Measurements from ENCODE around the gene PTPRN2.
"Not testable (repeated sequence)": the region's sequence is repeated elsewhere in the genome, so short reads cannot be mapped to it uniquely, and the experiment has no call there.

PTPRN2 gene

GRCh38 chr7:157926107-157926506 is 661.5 kb downstream of the PTPRN2 start:
- no peak for DNase-seq (ENCODE audit: low spot score)

DNA sequence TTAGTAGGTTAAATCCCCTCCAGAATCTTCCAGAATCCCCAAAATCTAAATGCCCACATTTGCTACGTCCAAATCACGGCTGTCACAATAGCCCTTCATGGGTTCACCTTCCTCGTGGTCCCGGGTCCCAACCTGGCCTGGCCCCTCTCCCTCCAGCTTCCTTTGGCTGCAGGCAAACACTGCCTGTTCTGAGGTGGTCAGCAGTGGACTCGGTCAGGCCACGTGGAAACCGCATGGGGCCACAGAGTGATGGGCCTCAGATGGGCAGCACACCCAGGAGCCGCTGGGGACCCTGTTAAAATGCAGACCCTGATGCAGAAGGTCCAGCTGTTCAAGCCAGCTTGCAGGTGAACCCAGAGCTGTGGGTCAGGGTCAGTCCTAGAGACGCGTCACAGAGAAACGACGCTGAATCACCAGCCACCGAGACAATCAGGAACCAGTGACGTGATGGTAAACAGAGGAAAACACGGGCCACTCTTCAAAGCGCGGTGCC is 662.2 kb downstream of the PTPRN2 start:
- DNase-seq (ENCODE audit: low spot score) = no peak

DNA sequence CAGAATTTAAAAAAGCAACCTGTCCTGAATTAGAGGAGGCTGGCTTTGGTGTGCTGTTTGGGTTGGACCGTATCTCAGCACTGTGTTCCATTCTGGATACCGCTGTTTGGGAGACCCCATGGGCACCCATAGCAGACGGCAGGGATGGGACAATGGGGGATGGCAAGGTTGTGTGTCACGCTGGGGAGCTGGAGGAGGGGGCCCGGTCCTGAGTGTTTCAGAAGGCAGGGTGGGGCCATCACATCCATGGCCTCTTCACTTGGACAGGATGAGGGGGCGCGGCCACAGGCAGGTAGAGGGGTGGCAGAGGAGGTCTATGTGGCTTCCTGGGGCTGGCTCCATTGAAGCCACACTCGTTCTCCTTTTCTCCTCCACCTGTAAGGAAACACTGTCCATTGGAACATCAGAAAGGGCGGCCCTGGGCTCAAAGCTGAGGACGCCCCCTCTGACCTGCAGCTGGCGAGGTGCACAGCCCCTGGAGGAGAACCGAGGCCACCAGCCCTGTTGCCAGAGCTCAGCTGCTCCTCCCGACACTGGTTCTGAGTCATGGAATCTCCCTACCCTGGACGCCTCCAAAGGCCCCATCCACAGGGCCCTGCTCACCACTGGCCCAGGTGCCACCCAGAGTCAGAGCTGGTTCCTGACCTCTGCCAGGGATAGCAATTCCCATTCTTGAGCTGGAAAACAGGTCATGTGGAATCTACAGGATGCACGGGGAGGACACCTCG is 663.6 kb downstream of the PTPRN2 start:
- DNase-seq (ENCODE audit: low spot score) = no peak

DNA sequence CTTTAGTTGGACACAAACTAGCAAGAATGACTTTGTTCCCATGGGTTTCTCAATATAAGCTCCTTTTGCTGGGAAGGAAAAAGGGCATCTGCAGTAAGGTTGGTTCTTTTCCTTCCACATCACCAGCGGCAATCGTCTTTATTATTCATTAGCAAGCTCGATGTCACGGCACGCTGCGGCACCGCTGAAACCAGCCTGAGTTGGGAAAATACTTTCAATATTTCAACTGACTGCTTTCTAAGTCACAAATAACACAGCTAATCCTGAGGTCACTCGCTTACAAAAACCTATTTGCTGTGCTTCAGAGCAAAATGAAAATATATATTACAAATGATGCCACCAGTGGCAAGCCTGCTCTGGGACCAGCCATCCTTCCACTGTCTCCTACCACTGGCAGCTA is 665.0 kb downstream of the PTPRN2 start:
- DNase-seq (ENCODE audit: low spot score) = no peak

DNA sequence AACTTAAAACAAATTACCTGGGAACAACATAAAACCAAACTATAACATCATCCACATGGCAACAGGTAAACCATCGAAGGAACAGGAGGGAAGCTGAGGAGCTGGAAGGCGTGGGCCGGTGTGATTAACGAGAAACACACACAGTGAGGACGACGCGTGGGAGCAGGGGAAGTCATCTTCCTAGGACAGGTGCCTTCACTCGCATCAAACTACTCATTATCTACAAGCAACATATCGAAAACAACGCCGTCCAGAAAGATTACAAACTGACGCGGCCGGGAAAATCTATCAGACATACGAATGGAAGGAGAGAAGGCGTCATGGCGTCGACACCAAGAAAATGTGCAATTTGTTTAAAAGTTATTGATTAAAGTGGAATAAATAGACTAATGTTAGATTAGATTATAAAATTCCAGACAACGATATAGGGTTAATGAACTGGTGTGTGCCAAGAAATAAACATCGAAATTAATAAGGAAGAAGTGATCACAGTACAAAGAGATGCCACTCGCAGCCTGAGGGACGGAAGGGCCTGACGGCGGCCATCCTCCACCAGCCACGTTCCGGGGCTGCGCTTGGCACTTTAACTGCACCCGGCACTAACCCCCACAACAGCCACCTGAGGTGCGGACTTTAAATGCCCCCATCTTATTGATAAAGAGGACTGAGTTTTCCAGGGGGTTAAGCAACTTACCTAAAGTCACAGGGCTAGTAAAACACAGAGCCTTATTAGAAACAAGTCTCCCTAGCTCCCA is 669.1 kb downstream of the PTPRN2 start:
- DNase-seq (ENCODE audit: low spot score) = no peak

DNA sequence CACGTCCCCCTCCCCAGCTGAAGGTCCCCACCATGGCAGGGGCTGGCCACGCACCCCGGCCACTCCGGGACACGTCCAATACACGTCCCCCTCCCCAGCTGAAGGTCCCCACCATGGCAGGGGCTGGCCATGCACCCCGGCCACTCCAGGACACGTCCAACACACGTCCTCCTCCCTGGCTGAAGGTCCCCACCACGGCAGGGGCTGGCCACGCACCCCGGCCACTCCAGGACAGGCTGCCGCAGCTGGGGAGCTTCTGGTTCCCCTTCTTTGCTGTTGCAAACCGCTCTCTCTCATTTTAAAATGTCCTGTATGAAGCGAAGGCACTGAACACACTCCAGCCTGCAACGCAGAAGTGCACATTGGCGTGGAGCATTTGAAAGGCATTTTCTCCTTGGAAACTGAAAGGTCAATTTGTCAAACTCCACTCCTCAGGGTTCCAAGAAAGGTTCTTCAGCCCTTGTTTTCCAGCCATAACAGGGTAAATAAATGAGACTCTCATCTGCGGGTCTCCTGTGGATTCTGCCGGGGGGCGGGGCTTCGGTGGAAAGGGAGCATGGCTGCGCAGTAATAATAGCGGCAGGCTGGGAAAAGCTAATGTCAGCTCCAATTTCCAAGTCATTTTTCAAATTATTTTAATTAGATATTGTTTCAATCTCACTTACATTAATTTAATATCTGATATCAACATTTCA is 670.5 kb downstream of the PTPRN2 start:
- no peak for DNase-seq (ENCODE audit: low spot score)

DNA sequence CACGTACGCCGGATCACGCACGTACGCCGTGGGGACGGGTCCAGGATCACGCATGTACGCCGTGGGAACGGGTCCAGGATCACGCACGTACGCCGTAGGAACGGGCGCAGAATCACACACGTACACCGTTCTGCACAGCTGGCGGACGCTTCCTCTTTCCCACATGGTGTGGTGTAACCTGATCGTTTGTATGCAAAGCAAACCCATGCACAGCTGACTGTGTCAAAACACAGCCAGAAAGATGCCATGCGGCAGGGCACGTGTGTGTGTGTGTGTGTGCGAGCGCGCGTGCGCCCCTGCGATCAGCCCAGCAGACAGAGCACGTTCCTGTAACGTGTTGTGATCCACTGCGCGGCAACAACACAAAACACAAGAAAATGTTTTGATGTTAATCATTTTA is 677.2 kb downstream of the PTPRN2 start:
- DNase-seq (ENCODE audit: low spot score) = no peak

DNA sequence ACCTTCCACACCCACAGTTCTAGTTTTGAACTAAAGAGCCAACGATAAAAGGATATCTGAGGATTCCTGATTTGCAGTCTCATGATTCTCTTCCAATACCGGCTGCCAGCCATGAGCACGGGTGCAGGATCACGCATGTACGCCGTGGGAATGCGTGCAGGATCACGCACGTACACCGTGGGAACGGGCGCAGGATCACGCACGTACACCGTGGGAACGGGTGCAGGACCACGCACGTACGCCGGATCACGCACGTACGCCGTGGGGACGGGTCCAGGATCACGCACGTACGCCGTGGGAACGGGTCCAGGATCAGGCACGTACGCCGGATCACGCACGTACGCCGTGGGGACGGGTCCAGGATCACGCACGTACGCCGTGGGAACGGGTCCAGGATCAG is 677.6 kb downstream of the PTPRN2 start:
- not testable (repeated sequence) for DNase-seq (ENCODE audit: low spot score)

DNA sequence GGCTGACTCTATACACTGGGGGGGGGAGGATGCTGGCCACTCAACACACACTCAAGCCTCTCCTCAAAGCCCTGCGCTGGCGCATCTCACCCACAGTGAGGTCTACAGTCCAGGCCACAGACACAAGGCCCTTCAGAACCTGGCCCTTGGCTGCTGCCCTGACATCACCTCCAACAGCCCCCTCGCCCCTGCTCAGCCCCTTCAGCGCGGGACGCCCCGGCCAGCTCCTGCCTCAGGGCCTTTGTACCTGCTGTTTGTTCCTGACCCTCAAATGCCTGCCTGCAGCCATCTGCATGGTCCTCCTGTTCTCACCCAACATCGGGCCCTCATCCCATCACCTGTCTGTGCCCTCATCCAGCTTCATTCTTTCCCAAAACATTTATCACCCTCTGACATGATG is 678.3 kb downstream of the PTPRN2 start:
- no peak for DNase-seq (ENCODE audit: low spot score)

GRCh38 chr7:157908006-157908782 is 679.4 kb downstream of the PTPRN2 start:
- DNase-seq (ENCODE audit: low spot score) = no peak

- no peak for DNase-seq (ENCODE audit: low spot score)
Measured at GRCh38 chr7:157907091-157907490, 680.5 kb downstream of the PTPRN2 start.

DNA sequence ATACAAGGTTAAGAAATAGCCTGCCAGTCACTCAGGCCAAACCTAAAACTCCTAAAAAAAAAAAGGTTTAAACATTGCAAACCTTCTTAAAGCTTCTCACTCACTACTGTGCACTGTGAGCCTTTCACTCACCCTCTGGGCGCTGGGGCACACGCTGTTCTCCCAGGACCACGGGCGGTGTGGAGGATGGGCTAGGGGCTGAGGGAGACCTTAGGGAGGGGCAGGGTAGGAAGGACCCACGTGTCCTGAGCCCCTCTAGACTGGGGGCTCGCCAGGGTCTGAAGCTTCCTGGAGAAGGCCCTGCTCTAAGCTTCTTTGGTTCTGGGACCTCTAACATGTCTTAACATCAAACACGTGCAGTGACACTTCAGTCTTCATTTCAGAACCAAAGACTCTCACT is 681.0 kb downstream of the PTPRN2 start:
- no peak for DNase-seq (ENCODE audit: low spot score)

GRCh38 chr7:157905651-157906461 is 681.8 kb downstream of the PTPRN2 start:
- no peak for DNase-seq (ENCODE audit: low spot score)

DNA sequence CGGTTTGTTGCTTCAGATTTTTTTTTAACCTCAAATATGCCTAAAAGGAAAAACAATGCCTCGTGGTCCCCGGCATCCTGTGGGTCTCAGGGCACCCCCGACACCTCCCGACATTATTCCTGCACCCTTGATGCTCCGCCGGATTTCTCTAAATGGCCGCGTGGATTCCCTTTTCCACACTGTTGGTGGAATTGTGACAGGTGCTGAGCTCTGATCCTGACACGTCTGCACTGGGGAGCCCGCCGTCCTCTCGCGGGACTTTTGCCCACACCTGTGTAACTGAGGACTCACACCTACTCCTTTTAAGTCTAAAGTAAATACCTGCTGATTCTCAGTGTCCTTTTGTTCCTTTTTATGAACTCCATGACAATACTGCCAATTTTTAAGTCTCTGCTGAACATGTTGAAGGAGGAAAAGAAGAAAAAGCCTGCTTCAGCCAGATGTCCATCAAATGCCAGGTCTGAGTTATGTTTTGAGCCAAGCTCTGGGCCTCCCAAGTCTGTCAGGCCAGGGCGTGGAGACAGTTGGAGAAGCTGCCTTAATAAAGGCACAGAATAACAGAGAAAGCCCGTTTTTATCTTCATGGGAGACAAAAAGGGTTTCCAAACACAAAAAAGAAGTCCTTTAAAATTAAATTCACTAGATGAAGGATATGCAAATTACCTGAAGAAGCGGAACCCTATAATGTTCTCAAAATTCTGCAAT is 682.6 kb downstream of the PTPRN2 start:
- no peak for DNase-seq (ENCODE audit: low spot score)

GRCh38 chr7:157904211-157904865 is 683.3 kb downstream of the PTPRN2 start:
- no peak for DNase-seq (ENCODE audit: low spot score)

DNA sequence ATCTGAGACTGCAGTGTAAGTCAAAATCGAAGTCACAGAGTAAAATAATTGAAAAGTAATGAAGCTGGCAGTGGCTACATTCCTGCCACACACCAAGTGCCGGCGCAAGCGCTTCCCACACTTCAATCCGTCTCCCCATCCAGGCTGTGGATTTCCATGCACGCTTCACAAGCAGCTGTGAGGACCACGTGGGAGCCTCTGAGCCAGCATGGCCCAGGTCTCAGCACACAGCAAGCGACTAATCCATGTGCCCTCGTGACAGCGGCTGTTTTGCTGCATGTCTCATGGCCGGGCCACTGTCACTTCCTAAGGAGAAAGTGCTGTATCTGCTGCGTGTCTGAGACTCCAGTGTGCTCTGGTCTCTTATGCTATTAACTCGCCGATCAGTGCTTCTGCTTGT is 683.9 kb downstream of the PTPRN2 start:
- DNase-seq (ENCODE audit: low spot score) = no peak

DNA sequence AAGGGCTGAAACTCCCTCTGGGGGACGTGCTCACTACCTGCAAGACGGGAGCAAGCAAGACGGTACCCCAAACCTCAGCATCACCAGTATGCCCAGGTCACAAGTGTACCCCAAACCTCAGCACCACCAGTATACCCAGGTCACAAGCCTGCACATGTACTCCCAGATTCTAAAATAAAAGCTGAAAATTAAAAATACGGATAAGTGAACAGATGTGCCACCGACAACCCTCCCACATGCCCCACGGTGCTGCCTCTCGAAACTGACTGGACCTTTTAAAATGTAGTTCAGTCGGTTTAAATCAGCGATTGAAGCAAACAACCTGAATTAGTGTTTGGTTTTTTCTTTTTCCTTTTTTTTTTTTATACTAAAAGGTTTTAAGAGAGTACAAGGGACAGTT is 684.3 kb downstream of the PTPRN2 start:
- DNase-seq (ENCODE audit: low spot score) = no peak

DNA sequence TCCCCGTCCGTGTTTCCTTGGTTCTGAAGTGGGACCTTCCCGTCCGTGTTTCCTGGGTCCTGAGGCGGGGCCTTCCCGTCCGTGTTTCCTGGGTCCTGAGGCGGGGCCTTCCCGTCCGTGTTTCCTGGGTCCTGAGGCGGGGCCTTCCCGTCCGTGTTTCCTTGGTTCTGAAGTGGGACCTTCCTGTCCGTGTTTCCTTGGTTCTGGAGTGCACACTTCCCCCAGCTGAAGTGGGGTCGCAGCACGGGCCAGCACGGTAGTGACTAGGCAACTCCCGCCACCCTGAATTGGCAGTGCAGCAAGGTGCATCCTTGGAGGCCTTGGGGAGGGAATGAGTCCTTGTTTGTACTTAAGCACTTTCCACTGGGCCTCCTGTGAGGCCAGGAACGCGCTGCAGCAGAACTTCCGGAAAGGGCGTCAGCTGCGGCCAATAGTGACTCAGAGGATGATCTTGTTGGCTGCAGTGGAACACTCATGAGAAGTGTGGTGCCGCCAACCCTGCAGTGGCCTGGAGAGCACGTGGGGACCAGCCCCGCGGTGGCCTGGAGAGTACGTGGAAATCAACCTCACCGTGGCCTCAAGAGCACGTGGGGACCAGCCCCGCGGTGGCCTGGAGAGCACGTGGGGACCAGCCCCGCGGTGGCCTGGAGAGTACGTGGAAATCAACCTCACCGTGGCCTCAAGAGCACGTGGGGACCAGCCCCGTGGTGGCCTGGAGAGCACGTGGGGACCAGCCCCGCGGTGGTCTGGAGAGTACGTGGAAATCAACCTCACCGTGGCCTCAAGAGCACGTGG is 685.6 kb downstream of the PTPRN2 start:
- DNase-seq (ENCODE audit: low spot score) = not testable (repeated sequence)

DNA sequence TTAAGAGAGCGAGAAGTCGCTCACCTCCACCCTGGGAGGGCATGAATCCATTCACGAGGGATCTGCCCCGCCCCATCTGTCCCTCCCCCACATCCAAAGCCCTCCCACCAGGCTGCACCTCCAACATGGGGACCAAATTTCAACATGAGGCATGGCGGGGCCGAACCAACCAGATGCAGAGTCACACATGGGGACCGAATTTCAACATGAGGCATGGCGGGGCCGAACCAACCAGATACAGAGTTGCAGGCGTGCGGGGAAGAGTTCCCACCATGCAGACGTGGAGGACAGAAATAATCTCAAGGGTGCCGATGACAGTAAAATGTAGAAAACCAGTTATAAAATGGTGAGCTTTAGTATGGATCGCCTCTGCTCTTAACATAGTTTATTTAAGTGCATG is 686.5 kb downstream of the PTPRN2 start:
- DNase-seq (ENCODE audit: low spot score) = no peak

Data from D341Med (cell line).